Right lung (tissue), 5 donors: Measurements from ENCODE around the gene ADGRE3. TPM values are rescaled to one million over a fixed set of nuclear protein-coding genes. Genes with fewer than 3 reads are reported as not detected.
"Not testable (repeated sequence)": the region's sequence is repeated elsewhere in the genome, so short reads cannot be mapped to it uniquely, and the experiment has no call there.

ENCODE experiments used
- DNase-seq, 2 donors: peaks; one replicate each; pipeline ENCODE4 v3.0.0-alpha.2; 2013
- polyA plus RNA-seq, 5 donors: library from polyadenylated mRNA; unstranded; fragments of 120-200 nt; gene quantifications; one replicate each; pipeline versions ENCODE4 v1.2.1 to v1.2.3, GENCODE V29; 2013; ENCODE audit warnings: inconsistent platforms in 1 of 5, low replicate concordance in 1 of 5; ENCODE audit not compliant: insufficient read length in 5 of 5, insufficient read depth in 1 of 5

The ADGRE3 gene
- polyA plus RNA-seq, 5 donors, result 0.13 to 0.15 (median 0.14) TPM; not detected in 2

- DNase-seq, result no peak
These were observed 4.7 kb downstream of the ADGRE3 start for GRCh38 chr19:14669940-14670339.

- DNase-seq, result no peak
These were observed 13.2 kb downstream of the ADGRE3 start for GRCh38 chr19:14661372-14661924.

- DNase-seq, result no peak
These were observed 14.7 kb downstream of the ADGRE3 start for GRCh38 chr19:14659874-14660489.

GRCh38 chr19:14655726-14656125, 18.9 kb downstream of the ADGRE3 start:
- DNase-seq, result no peak

DNA sequence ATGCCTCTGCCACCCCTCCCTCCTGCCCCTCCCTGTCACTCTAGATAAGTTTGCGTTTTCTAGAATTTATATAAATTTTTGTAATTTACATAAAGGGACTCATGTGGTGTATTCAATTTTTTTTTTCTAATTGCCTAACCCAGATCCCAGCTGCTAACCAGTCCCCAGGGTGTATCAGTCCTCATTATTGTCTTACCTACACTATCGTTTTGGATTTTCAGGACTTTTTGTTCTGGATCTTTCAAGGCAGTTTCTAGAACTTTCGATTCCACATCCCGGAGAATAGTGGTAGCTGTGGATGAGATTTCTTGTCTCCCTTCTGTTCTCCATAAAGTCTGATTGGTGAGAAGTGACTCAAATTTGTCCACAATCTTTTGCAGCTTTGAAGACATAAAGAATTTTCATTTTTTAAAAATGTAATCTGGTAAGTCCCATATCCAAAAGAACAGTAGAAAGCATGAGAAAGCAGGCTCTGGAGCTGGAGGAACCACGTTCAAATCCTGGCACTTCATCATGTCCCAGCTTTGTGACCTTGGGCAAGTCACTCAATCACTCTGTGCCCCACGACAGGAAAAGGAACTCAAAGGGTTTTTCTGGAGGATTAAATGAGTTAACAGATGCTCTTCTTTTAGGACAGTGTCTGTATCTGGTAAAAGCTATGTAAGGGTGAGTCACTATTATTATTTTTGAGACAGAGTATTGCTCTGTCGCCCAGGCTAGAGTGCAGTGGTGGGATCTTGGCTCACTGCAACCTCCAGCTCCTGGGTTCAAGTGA, 19.7 kb downstream of the ADGRE3 start:
- no peak for DNase-seq

DNA sequence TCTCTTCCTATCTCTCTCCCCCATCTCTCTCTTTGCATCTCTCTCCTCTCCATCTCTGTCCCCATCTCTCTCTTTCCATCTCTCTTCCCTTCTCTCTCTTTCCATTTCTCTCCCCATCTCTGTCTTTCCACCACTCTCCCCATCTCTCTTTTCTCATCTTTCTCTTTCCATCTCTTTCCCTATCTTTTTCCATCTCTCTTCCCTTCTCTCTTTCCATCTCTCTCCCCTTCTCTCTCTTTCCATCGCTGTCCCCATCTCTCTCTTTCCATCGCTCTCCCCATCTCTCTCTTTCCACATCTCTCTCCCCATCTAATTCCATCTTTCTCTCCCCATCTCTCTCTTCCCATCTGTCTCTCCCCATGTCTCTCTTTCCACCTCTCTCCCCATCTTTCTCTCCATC, 24.5 kb downstream of the ADGRE3 start:
- DNase-seq, result no peak

- no peak for DNase-seq
These were observed 25.6 kb downstream of the ADGRE3 start for GRCh38 chr19:14649020-14649419.

GRCh38 chr19:14648506-14648905, 26.1 kb downstream of the ADGRE3 start:
- no peak for DNase-seq

GRCh38 chr19:14639536-14640277, 34.9 kb downstream of the ADGRE3 start:
- DNase-seq, result no peak

- DNase-seq, result no peak
These were observed 42.4 kb downstream of the ADGRE3 start for GRCh38 chr19:14632286-14632685.

GRCh38 chr19:14629557-14629956, 45.1 kb downstream of the ADGRE3 start:
- no peak for DNase-seq

- DNase-seq, result not testable (repeated sequence)
These were observed 50.2 kb downstream of the ADGRE3 start for GRCh38 chr19:14624491-14624890.

DNA sequence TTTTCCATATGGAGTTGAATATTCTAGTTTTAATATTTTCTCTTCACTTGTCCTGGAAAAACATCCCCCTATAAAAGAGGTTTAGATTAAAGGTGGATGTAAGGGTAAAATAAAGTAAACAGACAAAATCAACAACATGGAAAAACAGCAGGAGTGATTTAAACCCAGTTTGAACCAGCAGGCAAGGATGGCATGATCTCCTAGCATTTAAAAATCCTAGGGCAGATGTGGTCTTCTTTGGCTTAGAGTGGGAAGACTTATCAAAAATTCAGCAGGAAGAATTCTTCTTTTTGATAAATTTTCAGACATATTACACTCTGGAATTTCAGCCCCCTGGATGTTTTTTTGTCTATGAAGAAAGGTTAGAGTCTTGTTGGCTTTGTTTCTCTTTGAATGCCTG, 55.2 kb downstream of the ADGRE3 start:
- DNase-seq, result no peak

DNA sequence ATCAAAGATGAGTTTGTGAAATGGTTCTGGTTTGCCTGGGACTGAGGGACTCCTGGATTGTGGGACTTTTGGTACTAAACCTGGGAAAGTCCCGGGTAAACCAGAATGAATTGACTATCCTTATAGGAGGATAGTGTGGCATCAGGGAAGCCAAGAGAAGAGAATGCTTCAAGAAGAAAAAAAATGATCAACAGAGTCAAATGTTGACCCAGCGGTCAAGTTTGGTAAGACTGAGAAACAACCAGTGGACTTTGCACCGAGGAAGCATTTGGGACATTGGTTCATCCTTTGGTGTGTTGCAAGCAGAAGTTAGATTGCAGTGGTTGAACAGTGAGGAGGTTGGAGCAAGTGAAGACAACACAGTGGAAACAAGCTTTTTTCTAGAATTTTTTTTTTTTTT, 58.2 kb downstream of the ADGRE3 start:
- DNase-seq, result no peak

DNA sequence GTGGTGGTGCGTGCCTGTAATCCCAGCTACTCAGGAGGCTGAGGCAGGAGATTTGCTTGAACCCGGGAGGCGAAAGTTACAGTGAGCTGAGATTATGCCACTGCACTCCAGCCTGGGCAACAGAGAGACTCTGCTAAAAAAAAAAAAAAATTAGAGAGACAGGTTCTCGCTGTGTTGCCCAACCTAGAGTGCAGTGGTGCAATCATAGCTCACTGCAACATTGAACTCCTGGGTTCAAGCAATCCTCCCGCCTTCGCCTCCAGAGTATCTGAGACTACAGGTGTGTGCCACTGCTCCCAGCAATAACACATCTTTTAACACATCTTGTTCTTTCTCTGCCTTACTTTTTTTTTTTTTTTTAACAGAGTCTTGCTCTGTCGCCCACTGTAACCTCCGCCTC, 59.0 kb downstream of the ADGRE3 start:
- DNase-seq, result no peak

DNA sequence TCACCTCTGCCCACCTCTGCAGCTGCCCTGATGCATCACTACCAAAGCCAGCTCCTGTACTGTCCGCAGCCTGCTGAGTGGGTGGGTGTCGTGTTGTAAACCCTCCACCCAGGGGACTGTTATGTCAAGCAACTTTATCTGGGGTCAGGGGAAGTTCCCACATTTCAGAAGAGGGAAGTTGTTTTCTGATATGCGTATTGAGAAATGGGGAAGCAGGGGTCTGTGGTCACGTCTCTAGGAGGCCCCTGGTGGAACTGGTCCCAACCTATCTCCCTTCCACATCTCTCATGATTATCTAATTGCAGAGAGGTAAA, 60.6 kb downstream of the ADGRE3 start:
- no peak for DNase-seq

DNA sequence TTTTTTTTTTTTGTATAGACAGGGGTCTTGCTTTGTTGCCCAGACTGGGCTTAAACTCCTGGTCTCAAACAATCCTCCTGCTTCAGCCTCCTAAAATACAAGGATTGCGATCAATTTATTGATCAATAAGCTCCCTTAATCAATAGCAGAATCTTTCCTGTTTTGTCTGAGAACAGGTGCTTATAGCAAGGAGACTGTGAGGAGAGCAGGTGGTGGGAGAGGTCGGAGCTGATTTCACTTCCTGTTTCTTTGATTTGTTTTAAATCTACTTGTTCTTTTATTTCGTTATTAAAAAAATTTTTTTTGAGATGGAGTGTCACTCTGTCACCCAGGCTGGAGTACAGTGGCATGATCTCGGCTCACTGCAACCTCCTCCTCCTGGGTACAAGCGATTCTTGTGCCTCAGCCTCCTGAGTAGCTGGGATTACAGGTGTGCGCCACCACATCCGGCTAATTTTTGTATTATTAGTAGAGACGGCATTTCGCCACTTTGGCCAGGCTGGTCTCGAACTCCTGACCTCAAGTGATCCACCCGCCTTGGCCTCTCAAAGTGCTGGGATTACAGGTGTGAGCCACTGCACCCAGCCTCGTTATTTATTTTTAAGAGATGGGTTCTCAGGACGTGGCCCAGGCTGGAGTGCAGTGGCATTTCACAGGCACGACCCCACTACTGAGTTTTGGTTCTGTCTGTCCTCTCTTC, 61.1 kb downstream of the ADGRE3 start:
- not testable (repeated sequence) for DNase-seq

DNA sequence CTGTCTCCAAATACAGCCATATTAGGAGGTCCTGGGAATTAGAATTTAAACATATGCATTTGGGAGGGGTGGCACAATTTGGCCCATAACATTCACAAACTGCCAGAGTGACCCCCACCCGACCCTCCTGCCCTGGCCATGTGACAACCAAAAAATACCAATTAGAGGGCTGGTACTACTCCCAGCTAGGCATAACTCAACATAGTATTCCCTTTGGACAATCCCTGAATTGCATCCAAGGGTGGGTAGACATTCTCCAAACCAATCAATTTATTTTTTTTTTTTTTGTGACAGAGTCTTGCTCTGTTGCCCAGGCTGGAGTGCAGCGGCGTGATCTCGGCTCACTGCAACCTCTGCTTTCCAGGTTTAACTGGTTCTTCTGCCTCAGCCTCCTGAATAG, 62.0 kb downstream of the ADGRE3 start:
- no peak for DNase-seq

GRCh38 chr19:14612242-14612641, 62.4 kb downstream of the ADGRE3 start:
- not testable (repeated sequence) for DNase-seq

- DNase-seq, result no peak
These were observed 63.6 kb downstream of the ADGRE3 start for GRCh38 chr19:14611051-14611450.

- DNase-seq, result no peak
These were observed 68.0 kb downstream of the ADGRE3 start for GRCh38 chr19:14606627-14607026.

DNA sequence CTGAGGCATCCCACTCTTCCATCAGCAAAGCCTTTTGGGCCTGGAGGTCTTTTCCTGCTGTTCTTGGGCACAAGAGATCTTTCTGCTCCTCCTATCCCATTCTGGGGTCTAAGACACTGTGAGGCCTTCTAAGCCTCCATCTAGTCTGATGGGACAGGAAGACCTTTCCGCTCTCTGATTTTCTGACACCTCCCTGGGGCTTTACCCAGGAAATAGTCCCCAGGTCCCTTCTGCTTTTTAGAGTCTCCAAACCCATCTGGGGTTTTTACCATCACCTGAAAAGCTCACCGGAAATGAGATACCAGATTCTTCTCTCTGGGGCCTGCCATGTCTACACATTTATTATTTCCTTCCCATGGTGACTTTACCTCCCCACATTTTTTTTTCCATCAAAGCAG, 70.7 kb downstream of the ADGRE3 start:
- no peak for DNase-seq
